ENCODE results near the gene B3GALT2. TPM values are rescaled to one million over a fixed set of nuclear protein-coding genes. Genes with fewer than 3 reads are reported as not detected.
A peak's percentile ranks its signal among the peaks of the same experiment; 100 is the strongest.

B3GALT2 gene
- total and polyA plus RNA-seq, 2 donors, result 0.21 to 0.38 TPM

- 96% methylated on average over 1 of the region's 1 CpG for WGBS
- Histone ChIP-seq H3K4me3 (ENCODE audit: low read length in 2 of 2) (no peak overlapping the region), H3K27me3 (ENCODE audit: control insufficient read depth in 2 of 2, insufficient read depth in 1 of 2, low read length in 1 of 2) (no peaks in the 10 kb centered on the region), H3K27ac (ENCODE audit: low read depth in 1 of 2, low read length in 1 of 2) (no peak overlapping the region), H3K36me3 (ENCODE audit: control insufficient read depth in 2 of 2, insufficient read depth in 2 of 2, low read length in 1 of 2) (peaks cover 0 to 1% of the 10 kb centered on the region in 2 donors), H3K9me3 (ENCODE audit: control insufficient read depth in 2 of 2, insufficient read depth in 1 of 2, low read length in 1 of 2) (peaks cover 0 to 2% of the 10 kb centered on the region in 2 donors), H3K4me1 (ENCODE audit: control insufficient read depth in 2 of 2, insufficient read depth in 2 of 2, low read length in 2 of 2) (peaks cover 6 to 8% of the 10 kb centered on the region in 2 donors)
- no peak for DNase-seq (ENCODE audit: low read depth in 6 of 9, low spot score in 9 of 9)
These were observed 701 bp upstream of the B3GALT2 start for GRCh38 chr1:193187114-193187513.

DNA sequence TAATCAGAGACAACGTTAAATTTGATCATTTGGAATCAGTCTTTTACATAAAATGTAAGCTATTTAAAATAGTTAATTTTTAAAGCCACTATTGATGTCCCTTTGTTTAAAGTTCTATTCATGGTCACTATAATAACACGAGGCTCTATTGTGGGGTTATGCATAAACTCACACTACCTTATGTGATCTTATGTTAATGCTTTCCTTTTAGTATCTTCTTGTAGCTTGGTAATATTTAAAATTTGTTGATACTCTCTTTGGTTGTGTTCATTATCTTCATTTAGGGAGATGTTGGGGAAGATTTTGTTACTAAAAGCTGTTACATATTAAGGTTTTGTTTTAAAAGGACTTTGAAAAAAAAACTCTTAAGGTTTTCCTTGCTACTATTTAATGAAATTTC lies 1.2 kb downstream of the B3GALT2 start:
- WGBS, result 93% methylated on average over 2 of the region's 2 CpGs
- no peak overlapping the region for H3K4me3 ChIP-seq (ENCODE audit: low read length in 2 of 2)
- no peaks in the 10 kb centered on the region for H3K27me3 ChIP-seq (ENCODE audit: control insufficient read depth in 2 of 2, insufficient read depth in 1 of 2, low read length in 1 of 2)
- peaks cover 6 to 8% of the 10 kb centered on the region in 2 donors for H3K4me1 ChIP-seq (ENCODE audit: control insufficient read depth in 2 of 2, insufficient read depth in 2 of 2, low read length in 2 of 2)
- DNase-seq (ENCODE audit: low read depth in 6 of 9, low spot score in 9 of 9), result no peak
- H3K36me3 ChIP-seq (ENCODE audit: control insufficient read depth in 2 of 2, insufficient read depth in 2 of 2, low read length in 1 of 2), result no peaks in the 10 kb centered on the region
- H3K27ac ChIP-seq (ENCODE audit: low read depth in 1 of 2, low read length in 1 of 2), result no peak overlapping the region
- no peaks in the 10 kb centered on the region for H3K9me3 ChIP-seq (ENCODE audit: control insufficient read depth in 2 of 2, insufficient read depth in 1 of 2, low read length in 1 of 2)

- H3K36me3 ChIP-seq (ENCODE audit: control insufficient read depth in 2 of 2, insufficient read depth in 2 of 2, low read length in 1 of 2), result no peaks in the 10 kb centered on the region
- H3K27ac ChIP-seq (ENCODE audit: low read depth in 1 of 2, low read length in 1 of 2), result no peak overlapping the region
- H3K4me1 ChIP-seq (ENCODE audit: control insufficient read depth in 2 of 2, insufficient read depth in 2 of 2, low read length in 2 of 2), result peaks cover 6 to 8% of the 10 kb centered on the region in 2 donors
- no peak for DNase-seq (ENCODE audit: low read depth in 6 of 9, low spot score in 9 of 9)
- H3K27me3 ChIP-seq (ENCODE audit: control insufficient read depth in 2 of 2, insufficient read depth in 1 of 2, low read length in 1 of 2), result no peaks in the 10 kb centered on the region
- no peak overlapping the region for H3K4me3 ChIP-seq (ENCODE audit: low read length in 2 of 2)
- WGBS, result 99% methylated on average over 1 of the region's 1 CpG
- H3K9me3 ChIP-seq (ENCODE audit: control insufficient read depth in 2 of 2, insufficient read depth in 1 of 2, low read length in 1 of 2), result no peaks in the 10 kb centered on the region
These were observed 1.6 kb downstream of the B3GALT2 start for GRCh38 chr1:193184776-193185175.

DNA sequence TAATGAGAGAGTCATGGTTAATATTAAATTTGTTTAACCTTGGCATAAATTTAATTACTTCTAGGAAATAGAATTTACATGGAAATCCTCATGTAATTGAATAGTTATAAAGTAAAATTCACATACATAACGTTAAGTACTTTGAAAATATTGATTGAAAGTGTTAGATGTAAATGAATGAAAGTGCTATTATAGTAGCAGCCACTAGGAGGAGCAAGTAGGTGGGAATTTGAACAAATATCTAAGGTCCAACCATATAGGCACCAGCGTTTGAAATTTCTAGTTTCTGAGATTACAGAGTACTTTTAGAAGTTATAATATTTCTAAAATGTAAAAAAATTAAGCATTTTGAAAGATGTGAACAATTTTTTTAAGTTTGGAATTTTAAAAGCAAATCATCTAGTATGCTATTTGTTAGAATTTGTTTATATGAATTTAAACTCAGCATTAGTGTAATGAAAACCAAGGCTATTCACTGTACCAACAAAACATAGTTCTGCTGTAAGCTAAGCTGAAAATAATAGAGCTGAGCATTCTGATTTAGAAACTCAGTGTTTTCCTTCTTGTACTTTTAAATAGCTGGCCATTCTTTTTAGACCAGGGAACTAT lies 3.3 kb downstream of the B3GALT2 start:
- Histone ChIP-seq H3K27me3 (ENCODE audit: control insufficient read depth in 2 of 2, insufficient read depth in 1 of 2, low read length in 1 of 2) (no peaks in the 10 kb centered on the region), H3K27ac (ENCODE audit: low read depth in 1 of 2, low read length in 1 of 2) (no peak overlapping the region), H3K4me1 (ENCODE audit: control insufficient read depth in 2 of 2, insufficient read depth in 2 of 2, low read length in 2 of 2) (peaks cover 6 to 8% of the 10 kb centered on the region in 2 donors), H3K36me3 (ENCODE audit: control insufficient read depth in 2 of 2, insufficient read depth in 2 of 2, low read length in 1 of 2) (no peaks in the 10 kb centered on the region), H3K4me3 (ENCODE audit: low read length in 2 of 2) (no peak overlapping the region), H3K9me3 (ENCODE audit: control insufficient read depth in 2 of 2, insufficient read depth in 1 of 2, low read length in 1 of 2) (no peaks in the 10 kb centered on the region)
- DNase-seq (ENCODE audit: low read depth in 6 of 9, low spot score in 9 of 9), result peak in 8 of 9 donors; percentile 20 to 75 (median 49)
- 3% methylated on average over 2 of the region's 2 CpGs for WGBS

DNA sequence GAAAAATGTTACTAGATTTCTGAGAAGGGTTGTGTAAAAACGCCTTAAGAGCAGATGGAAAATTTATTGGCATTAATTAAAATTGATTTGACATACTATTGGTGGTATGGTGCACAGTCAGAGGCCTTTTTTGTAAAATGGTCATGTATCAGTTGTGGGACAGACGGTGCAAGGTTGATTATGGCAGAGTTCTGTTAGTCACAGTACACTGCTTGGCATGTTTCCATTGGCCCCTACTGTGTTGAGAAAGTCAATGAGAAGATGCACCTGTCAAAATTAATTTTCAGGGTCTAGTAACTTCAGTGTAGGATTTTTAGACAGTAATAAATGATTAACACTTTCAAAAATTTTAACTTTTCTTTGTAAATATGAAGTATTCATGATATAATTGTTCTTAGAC lies 4.4 kb downstream of the B3GALT2 start:
- DNase-seq (ENCODE audit: low read depth in 6 of 9, low spot score in 9 of 9), result no peak
- Histone ChIP-seq H3K4me3 (ENCODE audit: low read length in 2 of 2) (no peak overlapping the region), H3K4me1 (ENCODE audit: control insufficient read depth in 2 of 2, insufficient read depth in 2 of 2, low read length in 2 of 2) (peaks cover 6 to 8% of the 10 kb centered on the region in 2 donors), H3K9me3 (ENCODE audit: control insufficient read depth in 2 of 2, insufficient read depth in 1 of 2, low read length in 1 of 2) (no peaks in the 10 kb centered on the region), H3K27me3 (ENCODE audit: control insufficient read depth in 2 of 2, insufficient read depth in 1 of 2, low read length in 1 of 2) (no peaks in the 10 kb centered on the region), H3K27ac (ENCODE audit: low read depth in 1 of 2, low read length in 1 of 2) (no peak overlapping the region), H3K36me3 (ENCODE audit: control insufficient read depth in 2 of 2, insufficient read depth in 2 of 2, low read length in 1 of 2) (no peaks in the 10 kb centered on the region)
- WGBS, result 97% methylated on average over 2 of the region's 2 CpGs

DNA sequence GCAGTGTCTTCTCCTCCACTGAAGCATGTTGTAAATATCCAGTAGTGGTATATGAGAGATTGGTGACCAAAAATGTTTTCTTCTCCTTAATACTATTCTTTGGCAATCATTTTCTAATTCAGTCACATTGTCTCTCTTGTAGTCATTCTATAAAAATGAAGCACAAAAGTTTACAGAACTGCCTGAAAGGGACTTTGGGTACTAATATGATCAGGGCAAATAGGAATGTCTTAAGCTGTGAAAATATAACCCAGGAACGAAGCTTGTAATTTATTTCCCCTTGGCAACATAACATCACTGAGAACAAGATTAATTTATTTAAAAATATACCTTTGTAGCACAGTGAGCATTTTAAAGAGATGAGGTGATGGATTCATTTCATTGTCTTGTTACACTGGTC lies 4.9 kb downstream of the B3GALT2 start:
- Histone ChIP-seq H3K4me1 (ENCODE audit: control insufficient read depth in 2 of 2, insufficient read depth in 2 of 2, low read length in 2 of 2) (peaks cover 6 to 8% of the 10 kb centered on the region in 2 donors), H3K27me3 (ENCODE audit: control insufficient read depth in 2 of 2, insufficient read depth in 1 of 2, low read length in 1 of 2) (no peaks in the 10 kb centered on the region), H3K36me3 (ENCODE audit: control insufficient read depth in 2 of 2, insufficient read depth in 2 of 2, low read length in 1 of 2) (no peaks in the 10 kb centered on the region), H3K4me3 (ENCODE audit: low read length in 2 of 2) (no peak overlapping the region), H3K9me3 (ENCODE audit: control insufficient read depth in 2 of 2, insufficient read depth in 1 of 2, low read length in 1 of 2) (no peaks in the 10 kb centered on the region), H3K27ac (ENCODE audit: low read depth in 1 of 2, low read length in 1 of 2) (no peak overlapping the region)
- 97% methylated on average over 1 of the region's 1 CpG for WGBS
- DNase-seq (ENCODE audit: low read depth in 6 of 9, low spot score in 9 of 9), result no peak

DNA sequence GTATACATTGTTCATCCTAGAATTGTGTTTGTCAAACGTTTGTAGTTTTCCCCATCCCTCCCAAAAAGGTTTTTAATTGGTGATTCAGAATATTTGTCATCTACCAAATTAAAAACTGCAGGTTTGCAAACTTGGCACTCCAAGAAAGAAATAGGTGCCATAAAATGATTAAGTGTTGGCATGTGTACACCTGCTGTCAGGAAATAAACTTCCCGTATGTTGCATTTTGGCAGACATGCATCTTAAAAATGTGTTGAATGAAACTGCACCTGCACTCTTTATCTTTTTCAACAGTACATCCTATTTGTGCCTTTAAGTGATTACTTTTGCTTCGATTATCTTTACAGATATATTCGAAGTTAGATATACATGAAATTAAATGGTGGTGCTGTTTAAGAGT lies 7.3 kb downstream of the B3GALT2 start:
- DNase-seq (ENCODE audit: low read depth in 6 of 9, low spot score in 9 of 9), result peak in 1 of 9 donors; percentile 35
- H3K9me3 ChIP-seq (ENCODE audit: control insufficient read depth in 2 of 2, insufficient read depth in 1 of 2, low read length in 1 of 2), result no peaks in the 10 kb centered on the region
- H3K4me1 ChIP-seq (ENCODE audit: control insufficient read depth in 2 of 2, insufficient read depth in 2 of 2, low read length in 2 of 2), result no peaks in the 10 kb centered on the region
- 14% methylated on average over 4 of the region's 4 CpGs for WGBS
- no peak overlapping the region for H3K27ac ChIP-seq (ENCODE audit: low read depth in 1 of 2, low read length in 1 of 2)
- H3K27me3 ChIP-seq (ENCODE audit: control insufficient read depth in 2 of 2, insufficient read depth in 1 of 2, low read length in 1 of 2), result no peaks in the 10 kb centered on the region
- H3K4me3 ChIP-seq (ENCODE audit: low read length in 2 of 2), result no peak overlapping the region
- no peaks in the 10 kb centered on the region for H3K36me3 ChIP-seq (ENCODE audit: control insufficient read depth in 2 of 2, insufficient read depth in 2 of 2, low read length in 1 of 2)

DNA sequence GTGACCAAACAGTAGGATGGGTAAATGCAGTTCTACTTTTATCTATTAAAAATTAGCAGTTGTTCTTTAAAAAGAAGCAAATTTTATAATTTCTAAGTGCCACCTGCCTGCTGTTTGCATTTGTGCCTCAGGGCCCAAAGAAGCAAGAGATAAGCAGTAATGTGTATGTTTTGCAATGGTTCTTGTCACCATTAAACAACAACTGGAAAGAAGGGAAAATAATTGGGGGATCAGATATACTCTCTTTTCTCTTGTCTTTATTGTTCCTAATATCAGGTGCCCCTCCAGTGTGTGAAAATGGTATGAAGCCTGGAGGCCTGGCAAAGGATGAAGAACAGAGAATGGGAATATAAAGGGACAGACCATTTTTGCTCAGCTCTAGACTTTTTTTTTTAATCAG lies 9.6 kb downstream of the B3GALT2 start:
- DNase-seq (ENCODE audit: low read depth in 6 of 9, low spot score in 9 of 9), result no peak
- Histone ChIP-seq H3K4me1 (ENCODE audit: control insufficient read depth in 2 of 2, insufficient read depth in 2 of 2, low read length in 2 of 2) (no peaks in the 10 kb centered on the region), H3K27me3 (ENCODE audit: control insufficient read depth in 2 of 2, insufficient read depth in 1 of 2, low read length in 1 of 2) (no peaks in the 10 kb centered on the region), H3K9me3 (ENCODE audit: control insufficient read depth in 2 of 2, insufficient read depth in 1 of 2, low read length in 1 of 2) (no peaks in the 10 kb centered on the region), H3K36me3 (ENCODE audit: control insufficient read depth in 2 of 2, insufficient read depth in 2 of 2, low read length in 1 of 2) (peaks cover 0 to 4% of the 10 kb centered on the region in 2 donors), H3K27ac (ENCODE audit: low read depth in 1 of 2, low read length in 1 of 2) (no peak overlapping the region), H3K4me3 (ENCODE audit: low read length in 2 of 2) (no peak overlapping the region)

DNA sequence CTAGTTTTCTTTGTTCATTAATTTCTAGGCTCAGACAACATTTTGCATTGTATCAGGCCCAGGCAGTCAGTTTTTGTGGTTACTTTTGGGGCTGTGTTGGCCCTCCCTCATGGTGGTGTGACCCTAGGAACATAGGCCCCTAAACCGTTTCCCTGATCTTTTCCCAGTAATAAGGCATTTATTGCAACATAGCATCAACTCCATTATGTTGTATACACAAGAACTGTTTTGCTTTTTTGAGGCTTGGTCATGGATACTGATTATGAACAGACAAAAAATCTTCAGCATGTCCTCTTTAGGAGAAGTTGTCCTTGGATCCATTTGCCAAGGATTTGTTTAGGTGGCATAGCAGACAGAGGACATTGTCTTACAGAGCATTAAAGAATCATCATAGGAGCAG lies 10.3 kb downstream of the B3GALT2 start:
- Histone ChIP-seq H3K4me1 (ENCODE audit: control insufficient read depth in 2 of 2, insufficient read depth in 2 of 2, low read length in 2 of 2) (no peaks in the 10 kb centered on the region), H3K4me3 (ENCODE audit: low read length in 2 of 2) (no peak overlapping the region), H3K36me3 (ENCODE audit: control insufficient read depth in 2 of 2, insufficient read depth in 2 of 2, low read length in 1 of 2) (peaks cover 0 to 6% of the 10 kb centered on the region in 2 donors), H3K27ac (ENCODE audit: low read depth in 1 of 2, low read length in 1 of 2) (no peak overlapping the region), H3K27me3 (ENCODE audit: control insufficient read depth in 2 of 2, insufficient read depth in 1 of 2, low read length in 1 of 2) (no peaks in the 10 kb centered on the region), H3K9me3 (ENCODE audit: control insufficient read depth in 2 of 2, insufficient read depth in 1 of 2, low read length in 1 of 2) (no peaks in the 10 kb centered on the region)
- 90% methylated on average over 1 of the region's 1 CpG for WGBS
- no peak for DNase-seq (ENCODE audit: low read depth in 6 of 9, low spot score in 9 of 9)

Data from thymus (tissue), 11 donors.